Right renal cortex interstitium (tissue), 3 donors: ENCODE measurements around the gene KAZN. TPM values are rescaled to one million over a fixed set of nuclear protein-coding genes. Genes with fewer than 3 reads are reported as not detected.
"Not testable (repeated sequence)": the region's sequence is repeated elsewhere in the genome, so short reads cannot be mapped to it uniquely, and the experiment has no call there.

Experiments
- DNase-seq, 3 donors: peaks; one replicate each; pipeline ENCODE4 v3.0.0-alpha.2; 2013; ENCODE audit warnings: low read depth in 3 of 3, low spot score in 2 of 3
- polyA plus RNA-seq, 3 donors: library from polyadenylated mRNA; unstranded; fragments of 120-200 nt; gene quantifications; one replicate each; pipeline ENCODE4 v1.2.1, GENCODE V29; 2013; ENCODE audit not compliant: insufficient read length in 3 of 3

Gene KAZN
- polyA plus RNA-seq, 3 donors = 31.1 to 37.0 (median 31.5) TPM

DNA sequence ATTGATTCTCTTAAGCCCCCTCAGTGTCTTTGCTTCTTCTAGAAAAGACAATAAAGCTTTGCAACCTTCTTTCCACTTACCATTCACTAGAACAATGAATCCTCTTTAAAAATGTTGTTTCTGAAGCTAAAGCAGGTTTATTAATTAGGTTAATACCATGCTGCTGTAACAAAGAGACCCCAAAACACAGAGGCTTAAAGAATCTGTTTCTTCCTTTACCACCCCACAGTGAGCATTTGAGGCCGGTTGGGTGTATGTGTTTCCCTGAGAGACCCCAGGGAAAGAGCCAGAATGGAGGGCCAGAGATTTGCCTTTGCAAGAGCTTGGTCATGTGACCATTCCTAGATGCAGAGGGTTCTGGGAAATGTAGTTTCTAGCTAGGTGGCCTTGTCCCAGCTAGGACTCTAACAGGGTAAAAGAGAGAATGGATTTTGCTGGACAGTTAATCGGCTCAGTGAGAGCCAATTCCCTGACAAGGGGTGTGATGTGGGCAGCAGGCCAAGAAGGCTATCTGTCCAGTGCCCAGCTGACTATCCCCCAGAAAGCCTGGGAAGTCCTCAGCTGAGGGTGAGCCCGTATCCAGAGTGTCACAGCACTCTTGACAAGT lies 363.3 kb downstream of the KAZN start:
- no peak for DNase-seq

DNA sequence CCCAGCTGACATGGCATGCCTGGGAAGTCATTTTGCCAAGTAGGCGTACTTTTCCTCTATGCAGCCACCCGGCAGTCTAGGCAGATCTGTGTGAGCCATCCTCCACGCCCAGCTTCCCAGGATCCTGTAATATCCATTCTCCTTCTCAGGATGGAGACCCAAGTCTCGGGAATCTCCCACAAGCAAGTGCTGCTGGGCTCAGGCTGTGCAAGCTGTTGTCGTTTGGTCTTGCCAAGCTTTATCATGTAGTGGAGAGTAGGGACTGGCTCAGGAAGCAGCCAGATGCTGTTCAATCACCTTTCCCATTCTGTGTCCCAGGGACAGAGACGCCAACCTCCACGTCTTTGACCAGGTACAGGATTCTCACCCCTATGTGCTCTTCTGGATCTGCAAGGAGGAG lies 363.9 kb downstream of the KAZN start:
- no peak for DNase-seq

DNA sequence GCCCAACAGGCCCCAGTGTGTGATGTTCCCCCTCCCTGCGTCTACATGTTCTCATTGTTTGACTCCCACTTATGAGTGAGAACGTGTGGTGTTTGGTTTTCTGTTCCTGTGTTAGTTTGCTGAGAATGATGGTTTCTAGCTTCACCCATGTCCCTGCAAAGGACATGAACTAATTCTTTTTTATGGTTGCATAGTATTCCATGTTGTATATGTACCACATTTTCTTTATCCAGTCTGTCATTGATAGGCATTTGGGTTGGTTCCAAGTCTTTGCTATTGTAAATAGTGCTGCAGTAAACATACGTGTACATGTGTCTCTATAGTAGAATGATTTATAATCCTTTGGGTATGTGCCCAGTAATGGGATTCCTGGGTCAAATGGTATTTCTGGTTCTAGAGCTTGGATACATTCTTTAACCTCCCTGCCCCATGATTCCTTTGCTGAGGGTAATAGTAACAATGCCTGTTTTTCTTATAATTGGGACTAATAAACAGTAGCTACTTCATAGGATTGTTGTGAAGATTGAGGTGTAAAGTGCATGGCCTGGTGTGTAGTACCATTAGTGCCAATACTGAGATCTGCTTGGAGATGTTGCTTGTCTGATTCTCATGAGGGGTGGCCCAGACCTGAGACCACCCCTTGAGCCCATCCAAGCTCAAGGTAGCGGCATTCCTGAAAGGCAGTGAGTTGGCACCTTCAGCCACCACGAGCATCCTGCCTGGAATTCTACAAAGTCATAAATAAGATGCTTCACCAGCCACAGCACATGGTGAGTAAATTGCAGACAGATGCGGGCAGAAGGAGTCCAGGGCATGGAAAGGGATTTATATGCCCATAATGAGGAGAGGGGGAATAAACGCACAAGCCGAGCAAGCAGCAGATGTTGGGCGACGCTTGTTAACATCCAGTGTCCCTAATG lies 365.6 kb downstream of the KAZN start:
- not testable (repeated sequence) for DNase-seq

DNA sequence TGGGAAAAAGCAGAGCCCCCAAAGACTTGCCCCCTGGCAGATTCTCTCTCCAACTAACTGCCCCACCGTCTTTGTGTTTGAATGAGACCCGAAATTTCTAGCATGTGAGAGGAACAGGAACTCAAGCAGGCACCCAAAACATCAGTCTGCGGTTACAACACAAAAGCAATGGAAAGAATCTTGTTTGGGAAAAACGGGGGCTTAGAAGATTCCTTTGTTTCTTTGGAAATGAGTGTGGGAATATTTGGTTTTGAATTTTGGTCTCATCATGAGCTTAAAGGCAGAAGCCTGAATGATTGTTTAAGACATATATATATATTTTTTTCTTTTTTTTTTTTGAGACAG lies 366.2 kb downstream of the KAZN start:
- no peak for DNase-seq

DNA sequence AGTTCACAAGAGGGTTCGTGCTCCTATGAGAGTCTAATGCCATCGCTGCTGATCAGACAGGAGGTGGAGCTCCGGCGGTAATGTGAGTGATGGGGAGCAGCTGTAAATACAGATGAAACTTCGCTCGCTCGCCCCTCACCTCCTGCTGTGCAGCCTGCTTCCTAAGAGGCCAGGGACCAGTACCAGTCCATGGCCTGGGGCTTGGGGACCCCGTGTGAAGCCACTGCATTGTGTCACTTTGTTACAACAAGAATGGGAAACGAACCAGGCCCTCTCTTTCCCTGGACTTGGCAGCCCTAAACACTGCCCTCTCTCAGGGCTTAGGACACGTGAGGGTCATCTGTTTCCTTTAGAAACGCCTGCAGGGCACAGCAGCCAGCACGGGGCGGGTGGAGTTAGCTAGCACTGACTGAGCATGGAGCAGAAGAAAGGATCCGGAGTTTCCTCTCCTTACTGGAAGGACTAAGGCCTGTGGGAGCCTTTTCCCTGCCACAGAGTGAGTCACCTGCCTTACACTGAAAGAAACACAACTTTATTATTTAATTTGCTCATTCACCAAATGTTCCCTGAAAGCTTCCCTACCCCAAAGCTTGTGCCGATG lies 369.9 kb downstream of the KAZN start:
- no peak for DNase-seq

DNA sequence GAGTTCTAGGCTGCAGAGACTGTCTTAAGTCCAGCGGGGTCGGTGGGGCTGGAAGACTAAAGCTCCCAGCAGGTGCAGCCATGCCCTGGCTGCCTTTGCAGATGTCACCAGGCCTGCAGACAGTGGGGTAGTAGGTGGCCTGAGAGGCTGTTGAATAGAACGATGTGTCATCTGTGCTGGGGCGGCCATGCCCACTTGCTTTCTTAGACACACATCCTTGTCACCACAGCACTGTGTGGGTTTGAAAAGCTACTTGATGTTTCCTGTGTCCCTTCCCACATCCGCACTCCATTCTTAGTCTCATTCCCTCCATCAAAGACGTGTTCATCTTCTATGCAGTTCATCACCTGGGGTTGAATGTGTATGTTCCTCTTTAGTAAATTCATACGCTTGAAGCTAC lies 370.5 kb downstream of the KAZN start:
- no peak for DNase-seq

DNA sequence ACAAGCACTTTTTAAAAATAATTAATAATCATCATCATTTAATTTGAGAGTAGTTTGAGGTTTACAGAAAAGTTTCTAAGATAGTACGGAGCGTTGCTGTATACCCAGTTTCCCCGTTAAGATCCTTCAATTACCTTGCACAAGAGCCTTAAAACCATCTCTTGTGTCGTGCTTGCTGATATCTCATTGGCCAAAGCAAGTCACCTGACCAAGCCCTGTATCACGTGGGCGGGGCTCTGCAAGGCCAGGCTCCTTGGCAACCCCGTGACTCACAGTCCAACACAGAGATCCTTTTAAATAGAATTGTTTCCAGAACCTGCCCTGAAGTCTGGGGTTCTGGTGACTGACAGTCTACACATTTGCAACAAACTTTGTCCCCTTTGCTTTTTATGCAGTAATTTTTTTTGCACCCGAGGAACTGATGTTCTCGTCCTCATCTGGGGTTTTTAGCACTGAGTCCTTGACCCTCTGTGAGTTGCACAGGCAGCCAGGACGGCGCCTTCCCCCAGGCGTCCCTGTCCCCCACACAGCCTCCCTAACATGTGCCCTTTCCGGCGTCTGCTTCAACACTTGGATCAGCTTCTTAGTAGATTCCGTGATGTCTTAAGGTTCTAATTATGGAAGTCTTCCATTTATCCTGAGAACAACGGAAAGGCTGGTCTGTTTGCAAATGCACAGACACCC lies 371.8 kb downstream of the KAZN start:
- no peak for DNase-seq

DNA sequence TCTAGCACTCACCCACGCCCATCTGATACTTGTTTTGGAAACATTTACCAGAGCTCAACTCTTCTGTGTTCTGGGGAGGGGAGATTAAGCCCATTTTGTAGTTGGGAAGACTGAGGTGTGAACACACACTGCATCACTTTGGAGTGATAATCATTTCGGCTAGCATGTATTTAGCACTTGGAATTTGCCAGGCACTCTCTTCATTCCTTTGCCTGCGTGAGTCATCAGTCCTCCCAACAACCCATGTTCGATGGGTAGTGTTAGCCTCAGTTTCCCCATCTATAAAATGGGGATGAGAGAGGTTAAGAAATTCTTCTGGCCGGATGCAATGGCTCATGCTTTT lies 372.3 kb downstream of the KAZN start:
- DNase-seq = no peak

DNA sequence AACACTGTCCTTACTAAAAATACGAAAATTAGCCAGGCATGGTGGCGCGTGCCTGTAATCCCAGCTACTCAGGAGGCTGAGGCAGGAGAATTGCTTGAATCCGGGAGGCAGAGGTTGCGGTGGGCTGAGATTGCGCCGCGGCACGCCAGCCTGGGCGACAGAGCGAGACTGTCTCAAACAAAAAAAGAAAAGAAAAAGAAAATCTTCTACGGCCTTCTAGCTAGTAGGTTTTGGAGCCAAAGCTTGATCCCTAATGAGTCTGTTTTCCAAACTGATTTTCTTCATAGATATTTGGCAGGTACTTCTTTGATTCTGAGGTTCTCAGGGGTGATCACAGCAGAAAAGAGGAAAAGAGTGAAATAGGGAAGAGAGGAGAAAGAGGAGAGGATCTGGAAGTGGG lies 372.7 kb downstream of the KAZN start:
- DNase-seq = no peak

DNA sequence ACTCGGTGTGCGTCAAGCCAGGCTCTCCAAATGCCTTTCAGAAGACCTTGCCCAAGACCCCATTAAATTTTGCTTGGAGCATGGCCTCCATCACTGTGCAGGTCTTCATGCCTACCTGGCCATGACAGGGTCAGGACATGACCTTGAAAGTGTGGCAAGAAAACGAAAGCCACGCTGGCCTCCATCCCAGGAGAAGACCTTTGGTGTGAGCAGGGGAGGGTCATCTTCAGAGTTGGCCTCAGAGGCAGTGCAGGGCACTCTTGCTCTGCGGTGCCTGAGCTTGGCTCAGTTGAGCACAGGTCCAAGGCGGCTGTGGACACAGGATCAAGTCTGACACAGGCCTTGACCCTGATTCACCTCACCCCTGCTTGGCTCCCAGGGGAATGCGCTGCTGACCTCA lies 373.6 kb downstream of the KAZN start:
- no peak for DNase-seq

DNA sequence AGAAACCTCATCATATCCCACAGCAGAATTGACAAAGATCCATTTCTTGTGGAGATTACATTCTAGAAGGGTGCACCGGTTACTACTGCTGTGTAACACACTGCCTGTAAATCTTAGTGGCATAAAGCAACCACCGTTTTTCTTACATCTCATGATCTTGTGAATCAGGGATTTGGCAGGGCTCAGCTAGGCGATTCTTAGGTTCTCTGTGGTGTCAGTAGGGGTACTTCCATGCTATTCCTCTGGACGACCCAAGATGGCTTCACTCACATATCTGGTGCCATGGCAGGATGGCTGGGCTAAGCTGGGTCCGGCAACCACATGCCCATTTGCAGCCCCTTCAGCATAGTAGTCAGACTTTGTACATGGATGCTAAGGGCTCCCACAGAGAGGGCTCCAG lies 375.3 kb downstream of the KAZN start:
- no peak for DNase-seq

DNA sequence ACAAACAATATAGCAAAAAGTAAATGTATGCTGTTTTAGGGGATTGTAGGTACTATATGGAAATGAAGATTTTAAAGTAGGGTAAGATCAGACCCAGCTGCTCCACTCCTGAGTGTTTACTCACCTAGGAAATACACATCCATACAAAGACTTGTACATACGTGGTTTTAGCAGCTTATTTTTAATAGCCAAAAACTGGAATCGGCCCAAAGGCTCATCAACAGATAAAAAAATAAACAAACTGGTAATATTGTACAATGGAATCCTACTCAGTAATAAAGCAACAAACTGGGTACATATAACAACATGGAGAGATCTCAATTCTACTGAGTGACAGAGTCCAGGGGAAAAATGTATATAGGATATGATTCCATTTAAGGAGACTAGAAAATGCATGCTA lies 375.9 kb downstream of the KAZN start:
- no peak for DNase-seq

DNA sequence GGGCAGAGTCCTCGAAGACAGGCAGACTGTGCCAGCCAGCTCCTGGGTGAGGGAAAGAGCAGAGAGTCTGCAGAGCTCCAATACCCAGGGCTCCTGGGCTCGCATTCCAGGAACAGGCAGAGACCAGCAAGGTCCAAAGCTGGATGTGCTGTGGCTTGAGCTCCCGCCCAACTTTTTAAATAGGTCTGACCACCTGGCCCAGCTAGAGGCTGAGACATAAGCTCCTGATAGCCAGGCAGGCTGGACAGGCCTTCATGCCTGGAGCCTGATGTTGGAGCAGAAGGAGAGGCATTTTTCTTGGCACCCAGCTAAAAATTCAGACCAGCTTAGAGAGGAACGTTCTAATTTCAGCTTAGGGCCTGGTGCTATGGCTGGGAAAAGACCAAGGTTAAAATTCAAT lies 376.6 kb downstream of the KAZN start:
- DNase-seq = no peak

DNA sequence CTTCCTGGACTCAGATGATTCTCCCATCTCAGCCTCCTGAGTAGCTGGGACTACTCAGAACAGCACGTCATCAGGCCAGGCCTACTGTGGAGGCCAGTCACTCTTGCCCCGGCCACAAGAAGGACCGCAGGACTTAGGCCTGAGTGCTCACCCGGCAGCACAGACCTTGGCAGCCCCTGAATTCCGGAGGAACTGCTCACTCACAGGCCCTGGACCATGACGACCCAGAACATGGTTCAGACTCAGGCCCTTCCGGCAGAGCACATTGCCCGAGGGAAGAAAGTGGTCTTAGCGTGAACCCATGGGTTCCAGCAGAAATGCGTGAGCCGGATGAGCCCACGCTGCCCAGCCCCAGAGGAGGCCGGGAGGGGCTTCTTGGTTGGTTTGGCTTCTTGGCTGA lies 377.8 kb downstream of the KAZN start:
- no peak for DNase-seq

DNA sequence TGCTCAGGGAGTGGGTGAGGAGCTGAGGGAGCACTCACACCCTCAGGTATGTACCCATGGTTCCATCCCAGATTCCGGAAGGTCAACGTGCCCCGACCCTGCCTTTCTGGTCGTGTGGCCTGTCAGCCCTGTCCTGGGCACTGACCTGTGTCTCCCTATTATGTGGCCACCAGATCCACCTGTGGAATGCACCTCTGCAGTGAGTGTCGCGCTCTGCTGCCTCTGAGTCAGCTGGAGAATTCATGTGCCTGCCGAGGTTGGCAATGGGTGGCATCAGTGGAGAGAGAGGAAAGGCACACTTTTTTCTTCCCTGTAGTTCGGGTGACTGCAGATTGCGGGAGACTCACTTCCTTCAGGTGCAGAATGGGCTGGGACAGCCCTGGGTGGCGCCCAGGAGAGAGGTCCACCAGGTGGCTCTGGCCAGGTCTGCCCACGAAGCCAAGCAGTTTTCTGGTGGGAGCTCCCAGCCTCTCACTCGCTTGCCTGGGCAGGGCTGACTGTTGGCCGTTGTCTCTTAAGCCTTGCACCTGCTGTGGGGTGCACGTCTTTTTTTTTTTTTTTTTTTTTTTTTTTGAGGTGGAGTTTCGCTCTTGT lies 378.9 kb downstream of the KAZN start:
- peak in 2 of 3 donors; percentile 15 to 49 for DNase-seq

DNA sequence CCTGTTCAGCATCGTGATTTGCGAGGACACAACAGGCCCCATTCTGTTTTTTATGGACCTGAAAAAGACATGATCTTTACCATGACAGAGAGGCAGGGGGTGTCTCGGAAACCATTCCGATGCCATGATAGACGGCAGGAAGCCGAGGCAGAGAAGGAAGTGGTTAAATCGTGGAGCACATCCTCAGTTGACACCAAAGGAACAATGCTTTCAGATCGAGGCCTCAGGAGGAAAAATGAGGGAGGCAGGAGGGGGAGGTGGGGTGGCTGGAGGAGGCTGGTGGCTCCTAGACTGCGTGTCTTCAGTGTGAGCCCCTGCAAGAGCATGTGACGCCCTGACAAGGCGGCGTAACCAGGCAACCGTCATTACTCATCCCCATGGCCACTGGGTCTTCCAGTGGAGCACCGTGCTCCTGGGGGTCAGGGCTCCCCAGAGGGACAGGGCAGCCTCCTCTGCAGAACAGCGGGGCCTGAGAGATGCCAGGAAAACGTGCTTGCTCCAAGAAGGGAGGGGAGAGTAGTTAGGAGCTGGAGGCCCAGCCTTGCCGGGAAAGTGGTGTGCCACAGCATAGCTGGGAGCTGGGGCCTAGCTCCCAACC lies 382.2 kb downstream of the KAZN start:
- no peak for DNase-seq

DNA sequence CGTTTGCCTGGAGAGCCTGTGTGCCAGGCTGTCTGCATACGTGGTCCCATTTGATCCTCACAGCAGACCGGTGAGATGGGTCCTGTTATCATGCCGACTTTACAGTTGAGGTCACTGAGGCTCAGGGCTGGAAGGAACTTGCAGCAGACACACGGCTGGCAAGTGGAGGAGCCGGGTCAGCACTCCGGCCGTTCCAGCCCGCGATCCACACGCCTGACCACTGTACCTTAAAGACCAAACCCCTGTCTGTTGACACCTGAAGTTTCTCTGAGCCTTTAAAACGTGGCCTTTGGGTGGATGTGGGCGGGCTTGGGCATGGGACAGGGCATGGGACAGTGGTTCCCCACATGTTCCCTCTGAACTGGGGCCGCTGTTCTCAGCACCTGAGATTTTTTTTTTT lies 383.5 kb downstream of the KAZN start:
- no peak for DNase-seq

DNA sequence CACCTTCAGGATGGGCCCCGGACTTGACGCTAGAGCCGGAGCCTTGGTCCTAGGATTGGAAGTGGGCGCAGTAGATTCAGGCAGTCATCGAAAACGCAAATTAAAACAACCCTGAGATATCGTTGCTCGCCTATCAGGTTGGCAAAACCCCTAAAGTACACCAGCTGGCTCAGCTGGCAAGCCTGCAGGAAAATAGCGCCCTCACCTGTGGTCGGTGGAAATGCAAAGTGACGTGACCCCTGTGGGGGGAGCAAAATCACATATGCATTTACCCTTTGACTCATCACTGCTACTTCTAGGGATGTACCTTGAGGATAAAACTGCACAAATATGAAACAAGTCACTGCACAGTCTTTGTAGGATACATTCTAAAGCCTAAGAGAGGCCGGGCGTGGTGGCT lies 384.8 kb downstream of the KAZN start:
- DNase-seq = no peak

DNA sequence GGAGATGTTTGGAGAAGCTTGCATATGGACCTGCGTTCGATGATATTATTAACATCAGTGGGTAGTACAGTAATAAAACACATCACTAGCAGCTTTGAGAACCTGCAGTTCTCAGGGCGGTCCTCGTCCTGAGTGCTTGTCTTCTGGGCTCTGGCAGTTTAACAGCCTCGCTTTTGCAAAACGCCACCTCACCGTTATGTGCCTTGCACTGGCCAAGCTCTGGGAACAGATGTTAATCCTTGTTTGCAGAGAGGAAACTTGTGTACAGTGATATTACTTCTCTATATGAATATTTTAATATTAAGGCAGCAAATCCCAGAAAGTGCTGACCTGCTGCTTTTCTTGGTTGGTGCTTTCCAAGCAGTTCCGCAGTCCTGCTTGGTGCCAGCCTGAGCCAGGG lies 387.7 kb downstream of the KAZN start:
- no peak for DNase-seq

DNA sequence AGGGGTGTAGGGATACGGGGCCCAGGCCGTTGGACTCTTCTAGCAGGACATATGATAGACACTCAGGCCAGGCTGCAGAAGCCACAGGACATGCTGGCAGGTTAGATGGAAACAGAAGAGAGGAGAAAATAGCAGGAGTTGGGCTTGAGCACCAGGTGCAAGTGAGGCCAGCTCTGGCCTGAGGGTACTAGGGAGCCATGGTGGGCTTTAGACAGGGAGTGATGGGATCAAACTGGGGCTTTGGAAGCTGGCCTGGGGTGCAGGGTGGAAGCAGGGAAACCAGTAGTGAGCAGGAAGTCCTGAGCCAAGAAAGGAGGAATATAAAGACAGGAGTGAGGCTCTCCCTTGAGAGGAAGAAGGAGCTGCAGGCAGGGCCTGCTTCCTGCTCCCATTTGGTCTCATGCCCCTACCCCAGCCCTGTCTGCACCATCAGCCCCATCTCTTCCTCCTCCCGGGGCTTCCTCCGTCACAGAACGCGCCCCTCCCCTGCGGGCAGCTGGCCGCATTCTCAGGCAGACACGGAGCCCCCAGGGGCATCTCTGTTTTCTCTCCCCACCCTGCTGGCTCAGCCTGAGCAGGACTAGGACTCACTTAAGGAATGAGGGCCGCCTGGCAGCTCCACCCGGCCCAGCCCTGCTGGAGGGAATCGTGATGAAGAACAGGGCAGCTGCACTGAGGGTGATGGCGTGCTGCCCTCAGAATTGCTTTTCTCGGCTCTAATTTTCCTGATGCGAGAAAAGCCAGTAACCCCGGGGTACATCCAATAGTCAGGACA lies 389.5 kb downstream of the KAZN start:
- DNase-seq = no peak
